Lower leg skin (tissue), 4 donors: Measurements from ENCODE around the gene UTY. TPM values are rescaled to one million over a fixed set of nuclear protein-coding genes. Genes with fewer than 3 reads are reported as not detected.

Experiments used
- DNase-seq, 2 donors: peaks; one replicate each; pipeline ENCODE4 v3.0.0-alpha.2; 2019; ENCODE audit warnings: low spot score in 2 of 2
- H3K4me3 ChIP-seq: fragments of 200-600 bp; sonication (generic); 2 replicates; pipeline ENCODE4 v1.5.1; 2017; ENCODE audit warnings: mild to moderate bottlenecking, low read depth; ENCODE audit not compliant: poor library complexity, severe bottlenecking
- POLR2A ChIP-seq, 2 donors: fragments of 450-650 bp; IDR thresholded peaks; one replicate each; pipeline ENCODE4 v1.6.1; 2016 to 2017; ENCODE audit warnings: antibody characterized with exemption in 2 of 2, mild to moderate bottlenecking in 1 of 2, moderate library complexity in 1 of 2
- WGBS, 2 donors: methylation state at CpG; one replicate each; pipeline ENCODE4 v1.1.5; 2018; 5-methylcytosine and 5-hydroxymethylcytosine counted together
- intact Hi-C: fragments of 100-400 bp; cut with DNase I; formaldehyde crosslinking; loops from one replicate; pipeline ENCODE4 v1.15.0; 2023; ENCODE audit warnings: low total_unique reads
- total RNA-seq, 4 donors: library from RNA; depleted of rRNA; stranded (reverse); fragments of >200 nt; gene quantifications; one replicate each; pipeline ENCODE4 v1.1.0, GENCODE V29; 2016
- TF ChIP-seq, protein P1 (sequence below), 3 donors: fragments of 450-650 bp; IDR thresholded peaks; one replicate each; pipeline ENCODE4 v1.5.1; 2016; ENCODE audit warnings: antibody characterized with exemption in 3 of 3, mild to moderate bottlenecking in 3 of 3, moderate library complexity in 2 of 3

UTY gene
- total RNA-seq, 4 donors from 2014 or later, result 0.21 to 26.3 (median 24.4) TPM; not detected in 1

DNA sequence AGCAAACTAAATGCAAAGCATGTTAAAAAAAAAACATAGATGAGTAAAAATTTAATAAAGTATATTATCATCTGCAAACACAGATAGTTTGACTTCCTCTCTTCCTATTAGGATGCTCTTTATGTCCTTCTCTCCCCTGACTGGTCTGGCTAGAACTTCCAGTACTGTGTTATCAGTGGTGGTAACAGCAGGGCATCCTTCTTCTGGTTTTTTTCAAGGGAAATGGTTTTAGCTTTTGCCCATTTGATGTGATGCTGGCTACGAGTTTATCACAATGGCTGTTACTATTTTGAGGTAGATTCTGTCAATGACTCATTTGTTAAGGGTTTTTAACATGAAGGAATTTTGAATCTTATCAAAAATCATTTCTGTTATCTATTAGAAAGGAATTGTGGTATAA, 34.3 kb downstream of the UTY start:
- no peak for DNase-seq
- intact Hi-C loops, result no loop called here
- WGBS, 2 donors, result 22% methylated on average over 1 of the region's 1 CpG; no CpG with 5 or more reads in 1 of the 2 donors
- H3K4me3 ChIP-seq, result no peak overlapping the region
- TF ChIP-seq, protein P1, sequence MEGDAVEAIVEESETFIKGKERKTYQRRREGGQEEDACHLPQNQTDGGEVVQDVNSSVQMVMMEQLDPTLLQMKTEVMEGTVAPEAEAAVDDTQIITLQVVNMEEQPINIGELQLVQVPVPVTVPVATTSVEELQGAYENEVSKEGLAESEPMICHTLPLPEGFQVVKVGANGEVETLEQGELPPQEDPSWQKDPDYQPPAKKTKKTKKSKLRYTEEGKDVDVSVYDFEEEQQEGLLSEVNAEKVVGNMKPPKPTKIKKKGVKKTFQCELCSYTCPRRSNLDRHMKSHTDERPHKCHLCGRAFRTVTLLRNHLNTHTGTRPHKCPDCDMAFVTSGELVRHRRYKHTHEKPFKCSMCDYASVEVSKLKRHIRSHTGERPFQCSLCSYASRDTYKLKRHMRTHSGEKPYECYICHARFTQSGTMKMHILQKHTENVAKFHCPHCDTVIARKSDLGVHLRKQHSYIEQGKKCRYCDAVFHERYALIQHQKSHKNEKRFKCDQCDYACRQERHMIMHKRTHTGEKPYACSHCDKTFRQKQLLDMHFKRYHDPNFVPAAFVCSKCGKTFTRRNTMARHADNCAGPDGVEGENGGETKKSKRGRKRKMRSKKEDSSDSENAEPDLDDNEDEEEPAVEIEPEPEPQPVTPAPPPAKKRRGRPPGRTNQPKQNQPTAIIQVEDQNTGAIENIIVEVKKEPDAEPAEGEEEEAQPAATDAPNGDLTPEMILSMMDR (IDR thresholded peaks at IDR 0.05), result no peak
- TF ChIP-seq POLR2A (IDR thresholded peaks at IDR 0.05), result no peak

DNA sequence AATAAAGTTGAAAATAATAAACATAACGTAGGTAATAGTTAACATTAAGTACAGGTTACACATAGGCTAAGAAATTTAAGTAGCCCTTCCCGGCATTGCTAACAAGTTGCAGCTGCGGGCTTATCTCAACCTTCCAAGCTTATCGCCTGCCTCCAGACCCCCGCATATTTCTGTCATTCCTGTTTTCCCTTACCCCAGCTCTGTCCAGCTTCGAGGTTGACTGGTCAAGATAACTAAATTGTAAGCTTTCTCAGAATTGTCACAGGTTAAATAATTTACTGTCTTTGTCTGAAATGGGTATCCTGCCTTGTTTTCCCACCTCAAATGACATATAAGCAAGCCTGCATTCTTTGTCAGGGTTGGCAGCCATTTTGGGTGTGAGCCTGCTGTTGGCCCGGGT, 36.7 kb downstream of the UTY start:
- WGBS, 2 donors, result 85% methylated on average over 7 of the region's 7 CpGs; no CpG with 5 or more reads in 1 of the 2 donors
- intact Hi-C loops, result no loop called here

DNA sequence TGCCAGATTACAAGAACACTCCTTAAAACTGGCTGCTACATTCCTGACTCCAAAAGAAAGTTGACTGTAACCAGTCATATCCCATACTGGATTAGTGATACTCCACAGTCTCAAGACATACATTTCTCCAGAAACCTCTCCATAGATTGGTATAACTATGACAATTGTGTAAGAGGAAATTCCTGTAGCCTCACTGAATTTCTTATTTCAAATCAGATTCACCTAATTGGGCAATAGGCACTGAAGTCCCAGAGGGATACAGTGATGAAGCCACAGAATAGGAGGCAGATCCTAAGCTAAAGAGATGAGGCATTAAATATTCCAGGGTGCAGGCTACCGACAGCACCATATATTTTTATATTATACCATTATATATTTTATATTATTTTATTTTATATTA, 39.0 kb downstream of the UTY start:
- intact Hi-C loops, result no loop called here
- no peak for DNase-seq
- no peak for TF ChIP-seq POLR2A (IDR thresholded peaks at IDR 0.05)
- TF ChIP-seq, protein P1 (IDR thresholded peaks at IDR 0.05), result no peak
- WGBS, 2 donors, result 90% methylated on average over 1 of the region's 1 CpG; no CpG with 5 or more reads in 1 of the 2 donors
- no peak overlapping the region for H3K4me3 ChIP-seq

More for the DNA sequence above, 36.7 kb downstream of the UTY start:
- no peak overlapping the region for H3K4me3 ChIP-seq
- TF ChIP-seq, protein P1 (IDR thresholded peaks at IDR 0.05), result no peak
- no peak for TF ChIP-seq POLR2A (IDR thresholded peaks at IDR 0.05)
- DNase-seq, result no peak

DNA sequence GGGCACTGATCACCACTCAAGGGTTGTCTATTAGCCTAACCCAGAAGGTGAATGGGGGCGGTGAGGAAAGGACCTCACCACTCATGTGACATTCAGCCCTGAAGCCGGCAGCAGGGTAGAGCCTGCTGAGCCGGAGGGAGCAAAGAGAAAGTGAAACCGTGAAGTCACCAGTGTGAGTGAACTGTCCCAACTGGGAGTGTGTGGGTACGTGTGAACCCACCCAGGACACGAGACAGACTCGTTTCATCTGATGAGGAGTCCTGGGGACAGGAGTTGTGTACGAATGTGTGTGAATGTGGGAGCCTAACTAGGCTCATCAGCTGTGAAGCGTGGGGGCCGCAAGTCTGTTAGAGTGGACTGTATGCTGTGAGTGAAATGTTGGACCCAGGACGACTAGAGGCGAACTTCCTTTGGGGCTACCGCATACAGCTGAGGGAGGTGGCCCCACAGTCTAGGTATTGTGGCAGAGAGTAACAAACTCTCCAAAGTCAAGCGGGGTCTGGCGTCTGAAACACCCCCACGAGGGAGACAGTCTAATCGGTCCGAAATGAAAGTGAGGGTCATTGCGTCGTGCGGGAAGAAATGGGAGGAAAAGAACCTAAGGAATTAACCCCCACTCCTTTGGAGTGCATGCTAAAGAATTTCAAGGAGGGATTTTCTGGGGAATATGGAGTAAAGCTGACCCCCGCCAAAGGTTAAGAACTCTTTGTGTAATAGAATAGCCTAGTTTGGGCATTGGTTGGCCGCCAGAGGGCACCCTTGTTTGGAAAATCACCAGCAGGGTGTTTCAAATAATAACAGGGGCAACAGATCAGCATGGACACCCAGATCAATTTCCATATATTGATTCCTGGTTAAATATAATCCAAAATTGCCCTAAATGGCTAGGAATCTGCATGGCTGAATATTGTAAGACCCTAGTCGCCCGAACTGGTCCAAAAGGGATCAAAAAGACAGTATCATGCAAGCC, 43.6 kb downstream of the UTY start:
- TF ChIP-seq POLR2A (IDR thresholded peaks at IDR 0.05), result no peak
- TF ChIP-seq, protein P1 (IDR thresholded peaks at IDR 0.05), result no peak
- WGBS, 2 donors, result 88% methylated on average over 24 of the region's 25 CpGs; no CpG with 5 or more reads in 1 of the 2 donors
- DNase-seq, result no peak
- intact Hi-C loops, result no loop called here
- no peak overlapping the region for H3K4me3 ChIP-seq

DNA sequence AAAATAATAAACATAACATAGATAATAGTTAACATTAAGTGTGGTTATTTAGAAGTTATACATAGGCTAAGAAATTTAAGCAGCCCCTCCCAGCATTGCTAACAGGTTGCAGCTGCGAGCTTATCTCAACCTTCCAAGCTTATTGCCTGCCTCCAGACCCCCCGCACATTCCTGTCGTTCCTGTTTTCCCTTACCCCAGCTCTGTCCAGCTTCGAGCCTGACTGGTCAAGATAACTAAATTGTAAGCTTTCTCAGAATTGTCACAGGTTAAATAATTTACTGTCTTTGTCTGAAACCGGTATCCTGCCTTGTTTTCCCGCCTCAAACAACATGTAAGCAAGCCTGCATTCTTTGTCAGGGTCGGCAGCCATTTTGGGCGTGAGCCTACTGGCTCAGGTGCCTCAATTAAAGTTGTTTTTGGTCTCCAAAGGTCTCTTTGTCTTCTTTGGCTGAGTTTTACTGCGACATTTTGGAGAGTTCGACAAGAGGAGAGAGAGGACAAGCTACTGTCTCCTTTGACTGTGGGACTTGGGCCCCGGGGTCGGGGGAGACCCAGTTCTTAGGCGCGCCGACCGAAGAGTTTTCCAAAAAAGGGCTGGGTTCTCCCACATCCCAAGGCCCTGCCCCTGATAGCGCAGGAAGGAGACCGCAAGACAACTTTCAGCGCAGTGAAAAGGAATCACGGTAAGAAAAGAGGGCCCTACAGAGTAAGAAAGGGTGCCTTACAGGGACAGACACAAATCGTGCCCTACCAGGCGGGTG, 44.4 kb downstream of the UTY start:
- 86% methylated on average over 22 of the region's 22 CpGs; no CpG with 5 or more reads in 1 of the 2 donors for WGBS, 2 donors
- TF ChIP-seq, protein P1 (IDR thresholded peaks at IDR 0.05), result no peak
- no peak for TF ChIP-seq POLR2A (IDR thresholded peaks at IDR 0.05)
- intact Hi-C loops, result no loop called here
- no peak for DNase-seq
- no peak overlapping the region for H3K4me3 ChIP-seq
